LNCaP clone FGC (cell line): ENCODE measurements around the gene MS4A7.

Experiments
- DNase-seq: peaks from one replicate; pipeline ENCODE4 v3.0.0-alpha.2; 2011; ENCODE audit warnings: low read depth
- H3K4me3 ChIP-seq: 2 replicates; pipeline ENCODE4 v1.5.1; 2011; ENCODE audit warnings: mild to moderate bottlenecking, low read depth, low read length, control low read depth
- CTCF ChIP-seq: IDR thresholded peaks from 2 replicates; pipeline ENCODE4 v1.5.1; 2012; ENCODE audit warnings: mild to moderate bottlenecking; ENCODE audit not compliant: control insufficient read depth, insufficient read depth; ENCODE audit errors: extremely low read depth

Gene MS4A7

DNA sequence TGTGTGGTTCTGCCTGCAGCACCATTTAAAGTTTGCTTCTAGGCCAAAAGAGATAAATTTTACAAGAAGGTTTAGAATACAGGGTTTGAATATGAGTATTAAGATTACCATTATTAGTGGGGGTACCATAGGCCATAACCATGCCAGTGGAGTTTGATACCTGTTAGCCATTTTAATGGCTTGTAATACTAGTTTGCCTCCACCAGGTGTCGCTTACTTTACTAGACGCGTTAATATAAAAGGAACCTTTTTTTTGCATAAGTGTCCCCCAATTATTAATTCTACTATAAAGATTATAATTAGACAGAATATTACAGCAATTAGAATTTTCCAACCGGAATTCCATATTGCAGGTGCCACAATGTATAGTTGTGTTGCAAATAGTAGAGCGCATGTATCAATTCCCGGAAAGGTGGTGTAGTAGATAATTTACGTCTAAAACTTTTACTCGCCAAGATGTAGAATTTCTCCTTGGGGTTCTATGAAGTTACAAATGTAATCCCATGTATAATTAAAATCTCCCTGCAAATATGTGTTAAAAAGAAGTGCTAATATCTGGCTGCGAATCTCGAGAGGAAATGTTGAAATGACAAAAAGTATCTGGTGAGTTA is 35.1 kb upstream of the MS4A7 start:
- no peak overlapping the region for H3K4me3 ChIP-seq
- TF ChIP-seq CTCF: peak; percentile 63
- no peak for DNase-seq

- no peak for DNase-seq
- H3K4me3 ChIP-seq: no peak overlapping the region
- TF ChIP-seq CTCF: no peak
Measured at GRCh38 chr11:60344146-60344545, 34.2 kb upstream of the MS4A7 start.

DNA sequence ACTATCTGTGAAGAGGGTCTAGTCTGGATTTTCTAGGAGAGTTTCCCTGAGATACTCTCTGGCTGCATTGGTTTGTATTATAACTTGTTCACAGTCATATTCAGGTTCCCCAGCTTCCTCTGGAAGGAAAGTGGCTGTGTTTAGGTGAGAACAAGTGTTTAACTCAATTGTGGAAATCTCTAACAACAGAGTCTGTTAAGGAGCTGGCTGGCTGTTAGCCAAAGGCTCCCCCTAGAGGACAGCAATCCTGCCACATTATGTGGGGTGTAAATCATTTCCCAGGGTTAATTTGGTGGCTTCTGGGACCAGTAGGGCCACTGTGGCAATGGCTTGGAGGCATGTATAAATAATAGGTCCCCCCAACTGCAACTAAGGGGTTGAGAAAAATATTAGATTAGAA is 32.8 kb upstream of the MS4A7 start:
- no peak for DNase-seq
- no peak overlapping the region for H3K4me3 ChIP-seq
- TF ChIP-seq CTCF: peak; percentile 36

GRCh38 chr11:60347084-60347797 is 31.1 kb upstream of the MS4A7 start:
- DNase-seq: no peak
- H3K4me3 ChIP-seq: no peak overlapping the region
- no peak for TF ChIP-seq CTCF

DNA sequence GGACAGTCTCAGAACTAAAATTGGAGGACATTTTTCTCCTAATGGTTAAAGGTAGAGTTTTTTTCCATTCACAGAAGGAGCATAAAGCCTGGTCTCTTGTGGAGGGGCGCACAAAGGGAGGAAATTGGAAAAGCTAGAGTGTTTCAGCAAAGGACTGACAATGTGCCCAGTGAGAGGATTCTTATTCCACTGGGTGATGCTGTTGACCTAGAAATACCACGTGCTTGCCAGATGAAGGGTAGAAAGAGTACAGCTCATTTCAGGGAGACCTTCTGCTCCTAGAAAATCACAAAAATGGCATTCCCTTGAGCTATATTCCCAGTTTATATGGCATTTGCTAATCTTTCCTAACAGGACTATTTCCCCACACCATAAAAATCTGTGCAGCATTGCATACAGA is 30.2 kb upstream of the MS4A7 start:
- no peak for DNase-seq
- H3K4me3 ChIP-seq: no peak overlapping the region
- TF ChIP-seq CTCF: peak; percentile 31; the same call in 1 of the 2 replicates

- no peak overlapping the region for H3K4me3 ChIP-seq
- DNase-seq: no peak
- TF ChIP-seq CTCF: no peak
Measured at GRCh38 chr11:60349990-60350389, 28.3 kb upstream of the MS4A7 start.

DNA sequence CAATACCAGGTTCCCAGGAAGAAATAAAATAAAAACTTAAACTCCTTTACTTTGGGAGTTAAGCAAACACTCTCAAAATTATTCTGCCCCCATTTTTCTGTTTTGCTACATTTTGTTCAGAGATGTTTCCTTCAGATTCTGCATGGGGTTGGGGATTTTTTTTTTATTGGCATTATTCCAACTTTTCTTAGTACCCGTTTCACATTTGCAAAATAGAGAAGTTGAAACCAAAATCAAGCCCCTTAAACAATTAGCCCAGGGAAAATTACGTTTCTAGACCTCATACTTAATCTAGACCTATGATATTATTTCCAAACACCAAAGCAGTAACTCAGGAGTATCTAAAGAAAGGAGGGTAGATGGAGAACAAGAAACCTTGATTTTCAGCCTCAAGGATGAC is 20.6 kb upstream of the MS4A7 start:
- DNase-seq: no peak
- TF ChIP-seq CTCF: no peak
- no peak overlapping the region for H3K4me3 ChIP-seq
